Esophagus muscularis mucosa (tissue), 4 donors: ENCODE data around the gene MAP3K19. TPM values are rescaled to one million over a fixed set of nuclear protein-coding genes. Genes with fewer than 3 reads are reported as not detected.

Experiments
- DNase-seq: peaks from one replicate; pipeline ENCODE4 v3.0.0-alpha.2; 2017; ENCODE audit errors: extremely low spot score
- H3K27ac ChIP-seq, 4 donors: fragments of 200-600 bp; sonication (generic); replicated peaks in 1 of 4; 1 replicate in 3 of 4; 2 replicates in 1 of 4; pipeline ENCODE4 v1.5.1; 2016 to 2019; ENCODE audit warnings: mild to moderate bottlenecking in 1 of 4
- H3K27me3 ChIP-seq, 4 donors: fragments of 200-600 bp; sonication (generic); one replicate each; pipeline versions ENCODE4 v1.5.1 to v1.6.0; 2016 to 2019
- H3K36me3 ChIP-seq, 4 donors: fragments of 200-600 bp; sonication (generic); one replicate each; pipeline ENCODE4 v1.5.1; 2016 to 2019
- H3K4me1 ChIP-seq, 4 donors: fragments of 200-600 bp; sonication (generic); one replicate each; pipeline ENCODE4 v1.5.1; 2016 to 2019
- H3K4me3 ChIP-seq, 4 donors: fragments of 200-600 bp; sonication (generic); 1 replicate in 2 of 4; 2 replicates in 2 of 4; pipeline ENCODE4 v1.5.1; 2016 to 2019; ENCODE audit warnings: mild to moderate bottlenecking in 4 of 4, moderate library complexity in 1 of 4
- H3K9me3 ChIP-seq, 4 donors: fragments of 200-600 bp; sonication (generic); 1 replicate in 3 of 4; 2 replicates in 1 of 4; pipeline ENCODE4 v1.5.1; 2016 to 2019
- EP300 ChIP-seq: sonication (generic); formaldehyde crosslinking; IDR thresholded peaks from one replicate; pipeline ENCODE4 v1.6.1; 2017; ENCODE audit warnings: antibody characterized with exemption
- POLR2A ChIP-seq: fragments of 450-650 bp; IDR thresholded peaks from one replicate; pipeline ENCODE4 v1.6.1; 2017; ENCODE audit warnings: antibody characterized with exemption, moderate library complexity, mild to moderate bottlenecking, low read depth
- POLR2AphosphoS5 ChIP-seq, 2 donors: sonication (generic); formaldehyde crosslinking; IDR thresholded peaks; one replicate each; pipeline ENCODE4 v1.6.1; 2017; ENCODE audit warnings: antibody characterized with exemption in 2 of 2
- whole genome bisulfite sequencing: methylation state at CpG from one replicate; pipeline ENCODE4 v1.1.5; 2018; 5-methylcytosine and 5-hydroxymethylcytosine counted together
- intact Hi-C: fragments of 100-400 bp; cut with DNase I; formaldehyde crosslinking; loops from one replicate; pipeline ENCODE4 v1.15.1; 2023
- total RNA-seq, 4 donors: library from RNA; depleted of rRNA; stranded (reverse); fragments of >200 nt; gene quantifications; one replicate each; pipeline versions ENCODE4 v1.1.0 to v1.2.1, GENCODE V29; 2016
- TF ChIP-seq, protein P1 (sequence below), 3 experiments: fragments of 200-600 bp in 2 of 3; fragments of 450-650 bp in 1 of 3; sonication (generic) in 2 of 3; IDR thresholded peaks; one replicate each; pipeline ENCODE4 v1.5.1; 2017 to 2019; ENCODE audit warnings: antibody characterized with exemption in 3 of 3, mild to moderate bottlenecking in 2 of 3, moderate library complexity in 1 of 3

The MAP3K19 gene
- total RNA-seq, 4 donors from 2014 or later = not detected

DNA sequence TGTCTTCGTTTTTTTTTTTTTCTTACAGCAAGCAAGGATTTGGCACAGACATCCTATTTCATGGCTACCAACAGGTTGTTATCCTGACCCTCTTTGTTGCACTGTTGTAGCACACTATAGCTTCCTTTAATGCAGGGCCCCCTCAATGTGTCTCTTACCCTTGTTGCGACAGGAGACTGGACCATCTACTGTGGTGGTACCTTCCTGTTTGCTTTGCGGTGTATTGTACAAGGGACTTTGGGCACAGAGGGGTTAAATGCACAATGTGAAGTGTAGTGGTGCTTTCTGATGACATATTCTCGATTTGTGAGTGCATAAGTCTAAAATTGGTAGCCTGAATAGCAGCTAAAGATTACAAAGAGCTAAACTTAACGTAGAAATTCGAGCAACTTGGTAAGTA, 101.2 kb downstream of the MAP3K19 start:
- WGBS = 87% methylated on average over 6 of the region's 6 CpGs
- intact Hi-C loops = no loop called here
- H3K4me1 ChIP-seq = no peaks in the 10 kb centered on the region
- H3K4me3 ChIP-seq = no peak overlapping the region
- no peak overlapping the region for H3K27ac ChIP-seq
- DNase-seq = no peak
- TF ChIP-seq POLR2A (no peak), POLR2AphosphoS5 (IDR thresholded peaks at IDR 0.05) (no peak), EP300 (no peak)
- TF ChIP-seq, protein P1, sequence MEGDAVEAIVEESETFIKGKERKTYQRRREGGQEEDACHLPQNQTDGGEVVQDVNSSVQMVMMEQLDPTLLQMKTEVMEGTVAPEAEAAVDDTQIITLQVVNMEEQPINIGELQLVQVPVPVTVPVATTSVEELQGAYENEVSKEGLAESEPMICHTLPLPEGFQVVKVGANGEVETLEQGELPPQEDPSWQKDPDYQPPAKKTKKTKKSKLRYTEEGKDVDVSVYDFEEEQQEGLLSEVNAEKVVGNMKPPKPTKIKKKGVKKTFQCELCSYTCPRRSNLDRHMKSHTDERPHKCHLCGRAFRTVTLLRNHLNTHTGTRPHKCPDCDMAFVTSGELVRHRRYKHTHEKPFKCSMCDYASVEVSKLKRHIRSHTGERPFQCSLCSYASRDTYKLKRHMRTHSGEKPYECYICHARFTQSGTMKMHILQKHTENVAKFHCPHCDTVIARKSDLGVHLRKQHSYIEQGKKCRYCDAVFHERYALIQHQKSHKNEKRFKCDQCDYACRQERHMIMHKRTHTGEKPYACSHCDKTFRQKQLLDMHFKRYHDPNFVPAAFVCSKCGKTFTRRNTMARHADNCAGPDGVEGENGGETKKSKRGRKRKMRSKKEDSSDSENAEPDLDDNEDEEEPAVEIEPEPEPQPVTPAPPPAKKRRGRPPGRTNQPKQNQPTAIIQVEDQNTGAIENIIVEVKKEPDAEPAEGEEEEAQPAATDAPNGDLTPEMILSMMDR (IDR thresholded peaks at IDR 0.05) = no peak
- no peaks in the 10 kb centered on the region for H3K9me3 ChIP-seq
- H3K27me3 ChIP-seq = no peaks in the 10 kb centered on the region
- H3K36me3 ChIP-seq = peaks cover 12 to 70% (median 43%) of the 10 kb centered on the region in 4 donors

DNA sequence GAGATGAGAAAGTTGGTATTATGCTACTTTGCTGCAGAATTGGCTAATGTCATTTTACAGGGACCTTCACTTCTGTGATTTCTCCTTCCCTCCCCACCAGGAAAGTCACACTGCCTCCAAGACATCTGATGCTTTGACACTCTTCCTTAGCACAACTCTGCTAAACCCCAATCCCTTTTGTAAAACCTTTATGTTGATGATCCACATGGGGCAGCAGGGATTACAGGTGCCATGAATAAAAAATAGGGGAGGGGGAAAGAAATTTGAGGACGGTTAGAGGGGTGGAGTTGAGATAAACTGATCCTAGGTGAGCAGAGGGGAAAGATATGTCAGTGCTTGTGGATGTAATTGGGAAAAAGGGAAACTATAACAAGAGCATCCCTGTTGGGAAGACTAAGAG, 102.3 kb downstream of the MAP3K19 start:
- no peaks in the 10 kb centered on the region for H3K4me1 ChIP-seq
- H3K27ac ChIP-seq = no peak overlapping the region
- H3K9me3 ChIP-seq = no peaks in the 10 kb centered on the region
- intact Hi-C loops = no loop called here
- no peaks in the 10 kb centered on the region for H3K27me3 ChIP-seq
- DNase-seq = no peak
- H3K4me3 ChIP-seq = no peak overlapping the region
- WGBS = 68% methylated on average over 1 of the region's 1 CpG
- TF ChIP-seq EP300 (no peak), POLR2A (no peak), POLR2AphosphoS5 (IDR thresholded peaks at IDR 0.05) (no peak)
- TF ChIP-seq, protein P1 (IDR thresholded peaks at IDR 0.05) = no peak
- H3K36me3 ChIP-seq = peaks cover 11 to 70% (median 49%) of the 10 kb centered on the region in 4 donors

DNA sequence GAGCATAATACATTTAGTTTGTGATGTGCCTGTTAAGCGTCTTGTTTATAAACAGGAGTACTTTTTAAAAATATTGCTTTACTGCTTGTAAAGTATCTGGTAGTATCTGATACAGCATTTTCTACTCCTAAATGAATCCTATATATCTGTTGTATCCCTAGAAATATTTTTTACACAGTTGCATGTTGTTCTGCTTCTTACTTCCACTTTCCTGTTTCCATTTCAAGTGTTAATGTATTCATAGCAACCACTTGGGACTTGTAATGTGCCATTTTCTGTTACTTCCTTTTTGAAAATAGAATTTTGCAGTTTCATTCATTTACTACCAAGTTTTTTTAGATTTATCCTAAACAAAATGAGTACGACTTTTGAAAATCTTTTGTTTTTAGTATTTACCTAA, 103.7 kb downstream of the MAP3K19 start:
- Histone ChIP-seq H3K36me3 (peaks cover 19 to 70% (median 51%) of the 10 kb centered on the region in 4 donors), H3K27ac (no peak overlapping the region), H3K4me1 (no peaks in the 10 kb centered on the region), H3K27me3 (no peaks in the 10 kb centered on the region), H3K9me3 (no peaks in the 10 kb centered on the region), H3K4me3 (no peak overlapping the region)
- DNase-seq = no peak
- TF ChIP-seq, protein P1 (IDR thresholded peaks at IDR 0.05) = no peak
- TF ChIP-seq POLR2AphosphoS5 (IDR thresholded peaks at IDR 0.05) (no peak), POLR2A (no peak), EP300 (no peak)
- intact Hi-C loops = no loop called here
- 84% methylated on average over 2 of the region's 2 CpGs for WGBS

DNA sequence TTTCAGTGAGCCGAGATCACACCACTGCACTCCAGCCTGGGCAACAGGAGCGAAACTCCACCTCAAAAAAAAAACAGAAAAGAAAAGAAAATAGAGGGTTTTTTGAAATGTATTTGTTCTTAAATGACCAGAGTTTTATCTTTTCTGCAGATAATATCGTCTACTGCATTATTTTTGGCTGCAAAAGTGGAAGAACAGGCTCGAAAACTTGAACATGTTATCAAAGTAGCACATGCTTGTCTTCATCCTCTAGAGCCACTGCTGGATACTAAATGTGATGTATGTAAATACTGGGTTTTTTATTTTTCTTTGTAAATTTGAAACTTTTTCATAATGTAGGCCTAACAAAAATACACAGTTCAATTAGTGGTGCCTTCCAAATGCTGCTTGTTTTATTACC, 110.6 kb downstream of the MAP3K19 start:
- no peak for DNase-seq
- Histone ChIP-seq H3K9me3 (no peaks in the 10 kb centered on the region), H3K4me3 (no peak overlapping the region), H3K4me1 (peaks cover 22 to 62% (median 45%) of the 10 kb centered on the region in 4 donors), H3K27me3 (no peaks in the 10 kb centered on the region), H3K27ac (no peak overlapping the region), H3K36me3 (peaks cover 14 to 50% (median 38%) of the 10 kb centered on the region in 4 donors)
- TF ChIP-seq POLR2A (no peak), EP300 (no peak), POLR2AphosphoS5 (IDR thresholded peaks at IDR 0.05) (no peak)
- TF ChIP-seq, protein P1 (IDR thresholded peaks at IDR 0.05) = no peak
- 91% methylated on average over 4 of the region's 4 CpGs for WGBS
- intact Hi-C loops = no loop called here

DNA sequence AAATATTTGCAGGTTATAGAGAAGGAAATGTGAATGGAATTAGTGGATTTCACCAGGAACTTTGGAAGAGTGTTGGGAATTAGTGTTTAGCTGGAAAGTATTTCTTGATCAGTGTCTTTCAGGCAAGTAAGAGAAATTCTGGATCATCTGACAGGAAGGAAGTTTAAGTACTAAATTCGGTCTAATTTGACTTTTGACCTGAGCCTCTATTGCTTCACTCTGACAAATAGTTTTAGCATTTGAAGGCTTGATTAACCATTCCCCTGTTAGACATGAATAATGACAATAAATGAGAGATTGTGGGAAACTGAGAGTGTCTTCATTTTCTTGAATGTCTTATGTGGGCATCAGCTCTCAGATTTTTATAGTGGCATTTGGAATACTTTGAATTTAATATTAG, 112.6 kb downstream of the MAP3K19 start:
- peaks cover 12 to 29% (median 22%) of the 10 kb centered on the region in 4 donors for H3K36me3 ChIP-seq
- no peaks in the 10 kb centered on the region for H3K27me3 ChIP-seq
- no peak overlapping the region for H3K27ac ChIP-seq
- WGBS = 25% methylated on average over 1 of the region's 1 CpG
- intact Hi-C loops = no loop called here
- DNase-seq = no peak
- H3K4me1 ChIP-seq = peaks cover 22 to 71% (median 58%) of the 10 kb centered on the region in 4 donors
- no peak overlapping the region for H3K4me3 ChIP-seq
- TF ChIP-seq, protein P1 (IDR thresholded peaks at IDR 0.05) = no peak
- TF ChIP-seq EP300 = no peak
- TF ChIP-seq POLR2A = no peak
- no peak for TF ChIP-seq POLR2AphosphoS5 (IDR thresholded peaks at IDR 0.05)
- no peaks in the 10 kb centered on the region for H3K9me3 ChIP-seq
